ENCODE measurements around the gene AKAP1.
A peak's percentile ranks its signal among the peaks of the same experiment; 100 is the strongest.

Gene AKAP1, protein sequence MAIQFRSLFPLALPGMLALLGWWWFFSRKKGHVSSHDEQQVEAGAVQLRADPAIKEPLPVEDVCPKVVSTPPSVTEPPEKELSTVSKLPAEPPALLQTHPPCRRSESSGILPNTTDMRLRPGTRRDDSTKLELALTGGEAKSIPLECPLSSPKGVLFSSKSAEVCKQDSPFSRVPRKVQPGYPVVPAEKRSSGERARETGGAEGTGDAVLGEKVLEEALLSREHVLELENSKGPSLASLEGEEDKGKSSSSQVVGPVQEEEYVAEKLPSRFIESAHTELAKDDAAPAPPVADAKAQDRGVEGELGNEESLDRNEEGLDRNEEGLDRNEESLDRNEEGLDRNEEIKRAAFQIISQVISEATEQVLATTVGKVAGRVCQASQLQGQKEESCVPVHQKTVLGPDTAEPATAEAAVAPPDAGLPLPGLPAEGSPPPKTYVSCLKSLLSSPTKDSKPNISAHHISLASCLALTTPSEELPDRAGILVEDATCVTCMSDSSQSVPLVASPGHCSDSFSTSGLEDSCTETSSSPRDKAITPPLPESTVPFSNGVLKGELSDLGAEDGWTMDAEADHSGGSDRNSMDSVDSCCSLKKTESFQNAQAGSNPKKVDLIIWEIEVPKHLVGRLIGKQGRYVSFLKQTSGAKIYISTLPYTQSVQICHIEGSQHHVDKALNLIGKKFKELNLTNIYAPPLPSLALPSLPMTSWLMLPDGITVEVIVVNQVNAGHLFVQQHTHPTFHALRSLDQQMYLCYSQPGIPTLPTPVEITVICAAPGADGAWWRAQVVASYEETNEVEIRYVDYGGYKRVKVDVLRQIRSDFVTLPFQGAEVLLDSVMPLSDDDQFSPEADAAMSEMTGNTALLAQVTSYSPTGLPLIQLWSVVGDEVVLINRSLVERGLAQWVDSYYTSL

GRCh38 chr17:57084802-57085447, at the start of gene AKAP1:
AKAP1 (plus strand) TSS chr17:57085246; CDS start chr17:57105465, 20,219 bp downstream.
- H3K4me3 ChIP-seq (ENCODE audit: low read length), result peak within 1 kb of the TSS; percentile 70
- no peaks in the 10 kb centered on the region for H3K9me3 ChIP-seq (ENCODE audit: low read length)
- H3K4me1 ChIP-seq (ENCODE audit: insufficient read depth, low read length), result peaks cover 31% of the 10 kb centered on the region
- H3K36me3 ChIP-seq (ENCODE audit: insufficient read depth, low read length), result no peaks in the 10 kb centered on the region
- H3K27me3 ChIP-seq (ENCODE audit: insufficient read depth, low read length), result no peaks in the 10 kb centered on the region
- peak within 1 kb of the TSS; percentile 86 for H2AFZ ChIP-seq (ENCODE audit: low read depth, low read length)

DNA sequence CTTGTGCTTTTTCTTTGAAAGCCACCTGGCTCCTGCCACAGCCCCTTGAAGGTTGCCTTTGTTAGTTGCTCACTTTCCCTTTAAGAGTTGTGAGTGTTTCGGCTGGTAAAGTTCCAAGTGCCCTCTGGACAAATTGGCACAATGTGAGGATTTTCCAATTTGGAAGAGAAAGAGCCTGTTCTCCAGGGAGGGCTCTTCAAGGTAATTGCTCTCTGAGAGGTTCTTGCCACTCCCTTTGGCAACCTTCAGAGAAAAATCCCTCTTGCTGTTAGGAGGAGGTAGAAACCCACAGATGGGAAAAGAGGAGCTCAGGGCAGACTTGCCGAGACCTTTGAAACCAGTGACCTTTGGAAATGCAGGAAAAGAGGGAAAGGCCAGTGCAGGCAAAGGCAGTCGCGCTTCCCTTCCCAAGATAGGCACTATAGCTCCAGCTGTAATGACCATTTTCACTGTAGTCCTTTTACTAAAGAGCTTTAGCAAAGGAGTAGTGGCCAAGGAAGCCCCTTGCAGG, 49.0 kb upstream of the AKAP1 start:
- no peaks in the 10 kb centered on the region for H3K27me3 ChIP-seq (ENCODE audit: insufficient read depth, low read length)
- no peaks in the 10 kb centered on the region for H3K4me1 ChIP-seq (ENCODE audit: insufficient read depth, low read length)
- no peaks in the 10 kb centered on the region for H3K9me3 ChIP-seq (ENCODE audit: low read length)
- no peak overlapping the region for H2AFZ ChIP-seq (ENCODE audit: low read depth, low read length)
- H3K4me3 ChIP-seq (ENCODE audit: low read length), result no peak overlapping the region
- H3K36me3 ChIP-seq (ENCODE audit: insufficient read depth, low read length), result no peaks in the 10 kb centered on the region

- Histone ChIP-seq H3K4me3 (ENCODE audit: low read length) (no peak overlapping the region), H2AFZ (ENCODE audit: low read depth, low read length) (no peak overlapping the region), H3K4me1 (ENCODE audit: insufficient read depth, low read length) (no peaks in the 10 kb centered on the region), H3K27me3 (ENCODE audit: insufficient read depth, low read length) (no peaks in the 10 kb centered on the region), H3K36me3 (ENCODE audit: insufficient read depth, low read length) (no peaks in the 10 kb centered on the region), H3K9me3 (ENCODE audit: low read length) (no peaks in the 10 kb centered on the region)
Measured at GRCh38 chr17:57037411-57037810, 47.6 kb upstream of the AKAP1 start.

GRCh38 chr17:57038486-57038885, 46.6 kb upstream of the AKAP1 start:
- H3K9me3 ChIP-seq (ENCODE audit: low read length), result no peaks in the 10 kb centered on the region
- no peaks in the 10 kb centered on the region for H3K27me3 ChIP-seq (ENCODE audit: insufficient read depth, low read length)
- no peak overlapping the region for H3K4me3 ChIP-seq (ENCODE audit: low read length)
- no peaks in the 10 kb centered on the region for H3K4me1 ChIP-seq (ENCODE audit: insufficient read depth, low read length)
- H3K36me3 ChIP-seq (ENCODE audit: insufficient read depth, low read length), result no peaks in the 10 kb centered on the region
- H2AFZ ChIP-seq (ENCODE audit: low read depth, low read length), result no peak overlapping the region

- no peak overlapping the region for H3K4me3 ChIP-seq (ENCODE audit: low read length)
- H3K27me3 ChIP-seq (ENCODE audit: insufficient read depth, low read length), result no peaks in the 10 kb centered on the region
- no peaks in the 10 kb centered on the region for H3K36me3 ChIP-seq (ENCODE audit: insufficient read depth, low read length)
- no peaks in the 10 kb centered on the region for H3K9me3 ChIP-seq (ENCODE audit: low read length)
- no peak overlapping the region for H2AFZ ChIP-seq (ENCODE audit: low read depth, low read length)
- H3K4me1 ChIP-seq (ENCODE audit: insufficient read depth, low read length), result no peaks in the 10 kb centered on the region
Measured at GRCh38 chr17:57040571-57040970, 44.5 kb upstream of the AKAP1 start.

GRCh38 chr17:57043276-57043675, 41.8 kb upstream of the AKAP1 start:
- Histone ChIP-seq H3K4me1 (ENCODE audit: insufficient read depth, low read length) (no peaks in the 10 kb centered on the region), H3K4me3 (ENCODE audit: low read length) (no peak overlapping the region), H3K36me3 (ENCODE audit: insufficient read depth, low read length) (no peaks in the 10 kb centered on the region), H2AFZ (ENCODE audit: low read depth, low read length) (no peak overlapping the region), H3K27me3 (ENCODE audit: insufficient read depth, low read length) (no peaks in the 10 kb centered on the region), H3K9me3 (ENCODE audit: low read length) (no peaks in the 10 kb centered on the region)

GRCh38 chr17:57044976-57045867, 39.8 kb upstream of the AKAP1 start:
- Histone ChIP-seq H3K36me3 (ENCODE audit: insufficient read depth, low read length) (no peaks in the 10 kb centered on the region), H3K4me3 (ENCODE audit: low read length) (no peak overlapping the region), H2AFZ (ENCODE audit: low read depth, low read length) (no peak overlapping the region), H3K9me3 (ENCODE audit: low read length) (no peaks in the 10 kb centered on the region), H3K4me1 (ENCODE audit: insufficient read depth, low read length) (no peaks in the 10 kb centered on the region), H3K27me3 (ENCODE audit: insufficient read depth, low read length) (no peaks in the 10 kb centered on the region)

DNA sequence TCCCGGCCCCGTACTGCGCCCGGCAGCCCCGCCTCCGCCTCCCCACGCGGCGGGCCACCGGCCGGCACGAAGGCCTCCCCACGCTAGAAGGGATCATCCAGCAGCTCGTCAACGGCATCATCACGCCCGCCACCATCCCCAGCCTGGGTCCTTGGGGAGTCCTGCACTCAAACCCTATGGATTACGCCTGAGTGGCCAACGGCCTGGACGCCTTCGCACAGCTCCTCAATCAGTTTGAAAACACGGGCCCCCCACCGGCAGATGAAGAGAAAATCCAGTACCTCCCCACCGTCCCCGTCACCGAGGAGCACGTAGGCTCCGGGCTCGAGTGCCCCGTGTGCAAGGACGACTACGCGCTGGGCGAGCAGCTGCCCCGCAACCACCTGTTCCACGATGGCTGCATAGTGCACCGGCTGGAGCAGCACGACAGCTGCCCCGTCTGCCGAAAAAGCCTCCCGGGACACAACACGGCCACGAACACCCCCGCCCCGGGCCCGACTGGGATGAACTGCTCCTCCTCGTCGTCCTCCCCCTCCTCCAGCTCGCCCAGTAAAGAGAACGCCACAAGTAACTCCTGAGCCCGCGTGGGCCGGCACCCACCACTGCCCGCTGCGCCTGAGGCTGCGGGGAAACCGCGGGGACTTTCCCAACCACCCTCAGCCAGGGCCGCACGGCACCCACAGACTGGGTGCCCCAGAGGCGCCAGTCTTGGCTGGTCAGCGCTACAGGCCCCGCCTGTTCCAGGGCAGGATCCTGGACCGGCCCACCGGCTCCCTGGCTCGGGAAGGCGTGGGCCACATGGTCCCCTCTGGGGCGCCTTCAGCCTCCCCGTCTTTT, 39.0 kb upstream of the AKAP1 start:
- Histone ChIP-seq H2AFZ (ENCODE audit: low read depth, low read length) (no peak overlapping the region), H3K4me3 (ENCODE audit: low read length) (no peak overlapping the region), H3K9me3 (ENCODE audit: low read length) (no peaks in the 10 kb centered on the region), H3K4me1 (ENCODE audit: insufficient read depth, low read length) (no peaks in the 10 kb centered on the region), H3K27me3 (ENCODE audit: insufficient read depth, low read length) (no peaks in the 10 kb centered on the region), H3K36me3 (ENCODE audit: insufficient read depth, low read length) (no peaks in the 10 kb centered on the region)

GRCh38 chr17:57046749-57047148, 38.3 kb upstream of the AKAP1 start:
- Histone ChIP-seq H2AFZ (ENCODE audit: low read depth, low read length) (no peak overlapping the region), H3K9me3 (ENCODE audit: low read length) (no peaks in the 10 kb centered on the region), H3K4me3 (ENCODE audit: low read length) (no peak overlapping the region), H3K36me3 (ENCODE audit: insufficient read depth, low read length) (no peaks in the 10 kb centered on the region), H3K4me1 (ENCODE audit: insufficient read depth, low read length) (no peaks in the 10 kb centered on the region), H3K27me3 (ENCODE audit: insufficient read depth, low read length) (no peaks in the 10 kb centered on the region)

DNA sequence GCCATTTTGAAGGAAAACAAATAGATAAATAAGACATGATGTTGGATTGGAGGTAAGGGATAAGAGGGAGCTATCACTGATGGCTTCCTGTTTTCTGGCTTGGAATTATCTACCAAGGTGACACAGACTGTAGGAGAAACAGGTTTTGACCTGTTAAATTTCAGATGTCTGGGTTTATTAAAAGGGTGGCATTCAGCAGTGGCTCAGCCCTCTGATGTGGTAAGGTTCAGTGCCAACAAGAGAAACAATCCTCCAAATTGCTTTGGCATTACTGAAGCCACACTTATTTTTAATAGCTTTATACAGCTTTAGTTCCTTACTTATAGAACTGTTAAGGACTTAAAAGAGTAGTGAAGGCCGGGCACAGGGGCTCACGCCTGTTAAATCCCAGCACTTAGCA, 37.0 kb upstream of the AKAP1 start:
- Histone ChIP-seq H3K36me3 (ENCODE audit: insufficient read depth, low read length) (no peaks in the 10 kb centered on the region), H3K27me3 (ENCODE audit: insufficient read depth, low read length) (no peaks in the 10 kb centered on the region), H3K4me1 (ENCODE audit: insufficient read depth, low read length) (no peaks in the 10 kb centered on the region), H3K4me3 (ENCODE audit: low read length) (no peak overlapping the region), H3K9me3 (ENCODE audit: low read length) (no peaks in the 10 kb centered on the region), H2AFZ (ENCODE audit: low read depth, low read length) (no peak overlapping the region)

DNA sequence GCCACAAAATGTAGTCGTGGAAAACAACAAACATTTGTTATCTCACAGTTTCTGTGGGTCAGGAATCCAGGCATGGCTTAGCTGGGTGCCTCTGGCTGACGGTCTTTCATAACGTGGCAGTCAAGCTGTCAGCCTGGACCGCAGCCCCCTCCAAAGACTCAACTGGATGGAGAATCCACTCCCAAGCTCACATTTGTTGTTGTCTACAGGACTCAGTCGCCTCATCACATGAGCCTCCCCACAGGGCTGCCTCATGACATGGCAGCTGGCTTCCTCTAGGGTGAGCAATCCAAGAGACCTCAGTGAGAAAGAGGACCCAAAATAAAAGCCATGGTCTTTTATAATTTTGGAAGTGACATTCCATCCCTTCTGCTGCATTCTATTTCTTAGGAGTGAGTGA, 34.7 kb upstream of the AKAP1 start:
- Histone ChIP-seq H3K9me3 (ENCODE audit: low read length) (no peaks in the 10 kb centered on the region), H3K36me3 (ENCODE audit: insufficient read depth, low read length) (no peaks in the 10 kb centered on the region), H3K27me3 (ENCODE audit: insufficient read depth, low read length) (no peaks in the 10 kb centered on the region)

More for the DNA sequence above, 34.7 kb upstream of the AKAP1 start:
- Histone ChIP-seq H2AFZ (ENCODE audit: low read depth, low read length) (no peak overlapping the region), H3K4me3 (ENCODE audit: low read length) (no peak overlapping the region), H3K4me1 (ENCODE audit: insufficient read depth, low read length) (no peaks in the 10 kb centered on the region)

All from neuron (in vitro differentiated cells).